SK-N-SH (cell line): ENCODE results near the gene CPED1. TPM values are rescaled to one million over a fixed set of nuclear protein-coding genes. Genes with fewer than 3 reads are reported as not detected.

ENCODE experiments used
- CTCF ChIA-PET: fragments of 300-600, 350-600 bp; formaldehyde crosslinking; extraction: SDS; loops from one replicate; lab custom pipeline; 2021; lab: Yijun Ruan, JAX
- POLR2A ChIA-PET: fragments of 350-600 bp; sonication (Branson Sonifier 250); formaldehyde crosslinking; extraction: SDS; loops from one replicate; lab custom pipeline; 2020; ENCODE audit warnings: antibody characterized with exemption, inconsistent platforms; lab: Yijun Ruan, JAX
- DNase-seq: peaks from one replicate; pipeline ENCODE4 v3.0.0; 2012
- H2AFZ ChIP-seq: fragments of 200-600 bp; sonication (generic); 2 replicates; pipeline ENCODE4 v1.8.1; 2016; ENCODE audit warnings: antibody characterized with exemption, mild to moderate bottlenecking, low read depth
- H3F3A ChIP-seq: fragments of 200-600 bp; sonication (generic); replicated peaks from 2 replicates; pipeline ENCODE3; 2016; ENCODE audit warnings: antibody characterized with exemption, mild to moderate bottlenecking; ENCODE audit not compliant: insufficient read depth
- H3K27ac ChIP-seq, 2 experiments: fragments of 200-500 bp in 1 of 2; fragments of 200-600 bp in 1 of 2; sonication (Bioruptor generic) in 1 of 2; sonication (generic), shearing (Covaris generic) in 1 of 2; 2 replicates each; pipeline versions ENCODE4 v1.5.1 to v1.6.1; 2014 to 2016; ENCODE audit warnings: low read depth in 2 of 2, inconsistent platforms in 1 of 2, low read length in 1 of 2, mild to moderate bottlenecking in 1 of 2, mixed read lengths in 1 of 2
- H3K27me3 ChIP-seq: fragments of 200-600 bp; sonication (generic), shearing (Covaris generic); 2 replicates; pipeline ENCODE4 v1.6.1; 2016; ENCODE audit warnings: mixed run types; ENCODE audit not compliant: insufficient read depth
- H3K36me3 ChIP-seq, 2 experiments: fragments of 200-500 bp in 1 of 2; fragments of 200-600 bp in 1 of 2; sonication (Bioruptor generic) in 1 of 2; sonication (generic) in 1 of 2; replicated peaks in 1 of 2; 2 replicates each; pipeline versions ENCODE3 to v1.5.1; 2014 to 2016; ENCODE audit warnings: low read length in 1 of 2, mild to moderate bottlenecking in 1 of 2; ENCODE audit not compliant: insufficient read depth in 2 of 2, control insufficient read depth in 1 of 2
- H3K4me1 ChIP-seq, 2 experiments: fragments of 200-500 bp in 1 of 2; fragments of 200-600 bp in 1 of 2; sonication (Bioruptor generic) in 1 of 2; sonication (generic), shearing (Covaris generic) in 1 of 2; 2 replicates each; pipeline versions ENCODE4 v1.5.1 to v1.6.1; 2014 to 2016; ENCODE audit warnings: low read depth in 1 of 2, low read length in 1 of 2, mixed run types in 1 of 2; ENCODE audit not compliant: insufficient read depth in 2 of 2, control insufficient read depth in 1 of 2
- H3K4me2 ChIP-seq: fragments of 200-600 bp; sonication (generic), shearing (Covaris generic); 2 replicates; pipeline ENCODE4 v1.6.1; 2017; ENCODE audit warnings: mixed run types
- H3K4me3 ChIP-seq, 2 experiments: fragments of 200-500 bp in 1 of 2; fragments of 200-600 bp in 1 of 2; sonication (Bioruptor generic) in 1 of 2; sonication (generic), shearing (Covaris generic) in 1 of 2; 2 replicates each; pipeline versions ENCODE4 v1.5.1 to v1.8.1; 2014 to 2016; ENCODE audit warnings: low read depth in 2 of 2, inconsistent platforms in 1 of 2, low read length in 1 of 2, mild to moderate bottlenecking in 1 of 2, mixed read lengths in 1 of 2, moderate library complexity in 1 of 2
- H3K79me2 ChIP-seq: fragments of 200-600 bp; sonication (generic); 2 replicates; pipeline ENCODE4 v1.8.1; 2017; ENCODE audit warnings: mild to moderate bottlenecking; ENCODE audit not compliant: insufficient read depth
- H3K9ac ChIP-seq: fragments of 200-600 bp; sonication (generic); 2 replicates; pipeline ENCODE4 v1.6.1; 2017; ENCODE audit warnings: mixed run types
- H3K9me2 ChIP-seq: fragments of 200-600 bp; sonication (generic); 2 replicates; pipeline ENCODE4 v1.6.1; 2017; ENCODE audit warnings: mixed run types
- H3K9me3 ChIP-seq: fragments of 200-600 bp; sonication (generic); 2 replicates; pipeline ENCODE4 v1.6.1; 2017; ENCODE audit warnings: mixed run types, mild to moderate bottlenecking, moderate library complexity
- H4K20me1 ChIP-seq: fragments of 200-600 bp; sonication (generic); 2 replicates; pipeline ENCODE4 v1.6.1; 2017; ENCODE audit warnings: mild to moderate bottlenecking, mixed run types; ENCODE audit not compliant: insufficient read depth
- CHD2 ChIP-seq: fragments of 150-350 bp; IDR thresholded peaks from 2 replicates; pipeline ENCODE4 v1.6.1; 2018; ENCODE audit warnings: low read length; ENCODE audit not compliant: partially characterized antibody
- FOXJ3 ChIP-seq: sonication (generic); formaldehyde crosslinking; IDR thresholded peaks from 2 replicates; pipeline ENCODE4 v1.5.1; 2020; ENCODE audit warnings: mild to moderate bottlenecking, missing genetic modification reagents
- FOXM1 ChIP-seq: IDR thresholded peaks from 2 replicates; pipeline ENCODE4 v1.4.0; 2012; ENCODE audit warnings: low read depth, mild to moderate bottlenecking
- GATA2 ChIP-seq: sonication (generic); formaldehyde crosslinking; IDR thresholded peaks from 2 replicates; pipeline ENCODE4 v1.5.0; 2020; ENCODE audit warnings: mild to moderate bottlenecking, missing genetic modification reagents
- MEF2A ChIP-seq: IDR thresholded peaks from 2 replicates; pipeline ENCODE4 v1.4.0; 2012; ENCODE audit warnings: low read depth, borderline replicate concordance
- NFIC ChIP-seq: IDR thresholded peaks from 2 replicates; pipeline ENCODE4 v1.4.0; 2012; ENCODE audit warnings: borderline replicate concordance
- NRF1 ChIP-seq: IDR thresholded peaks from 2 replicates; pipeline ENCODE4 v1.6.1; 2012; ENCODE audit warnings: low read depth, mild to moderate bottlenecking, low read length
- POLR2AphosphoS5 ChIP-seq: IDR thresholded peaks from 2 replicates; pipeline ENCODE4 v1.6.1; 2012; ENCODE audit warnings: low read depth, low read length
- RFX5 ChIP-seq: IDR thresholded peaks from 2 replicates; pipeline ENCODE4 v1.6.1; 2012; ENCODE audit warnings: mild to moderate bottlenecking, improper control_type of control experiment, low read length
- RXRA ChIP-seq: IDR thresholded peaks from 2 replicates; pipeline ENCODE4 v1.4.0; 2012; ENCODE audit warnings: low read depth, mild to moderate bottlenecking, borderline replicate concordance
- SIN3A ChIP-seq: IDR thresholded peaks from 2 replicates; pipeline ENCODE4 v1.6.1; 2012; ENCODE audit warnings: low read depth, mild to moderate bottlenecking, low read length, moderate library complexity, borderline replicate concordance
- SMC3 ChIP-seq: IDR thresholded peaks from 2 replicates; pipeline ENCODE4 v1.6.1; 2012; ENCODE audit warnings: low read depth, low read length, improper control_type of control experiment
- WGBS: methylation state at CpG from one replicate; pipeline ENCODE4 v1.1.6; 2017; ENCODE audit warnings: low lambda C conversion rate; 5-methylcytosine and 5-hydroxymethylcytosine counted together
- polyA plus RNA-seq, 3 experiments: library from polyadenylated mRNA; depleted of rRNA; stranded (reverse); fragments of >200 nt; gene quantifications; 2 replicates each; pipeline ENCODE4 v1.2.3, GENCODE V29; 2012
- TF ChIP-seq, protein P1 (sequence below): IDR thresholded peaks from 2 replicates; pipeline ENCODE4 v1.4.0; 2012; ENCODE audit warnings: low read depth

CPED1 gene
- polyA plus RNA-seq, 1 of the 3 experiments (the other 2 are of a cell fraction): 4.4 TPM

DNA sequence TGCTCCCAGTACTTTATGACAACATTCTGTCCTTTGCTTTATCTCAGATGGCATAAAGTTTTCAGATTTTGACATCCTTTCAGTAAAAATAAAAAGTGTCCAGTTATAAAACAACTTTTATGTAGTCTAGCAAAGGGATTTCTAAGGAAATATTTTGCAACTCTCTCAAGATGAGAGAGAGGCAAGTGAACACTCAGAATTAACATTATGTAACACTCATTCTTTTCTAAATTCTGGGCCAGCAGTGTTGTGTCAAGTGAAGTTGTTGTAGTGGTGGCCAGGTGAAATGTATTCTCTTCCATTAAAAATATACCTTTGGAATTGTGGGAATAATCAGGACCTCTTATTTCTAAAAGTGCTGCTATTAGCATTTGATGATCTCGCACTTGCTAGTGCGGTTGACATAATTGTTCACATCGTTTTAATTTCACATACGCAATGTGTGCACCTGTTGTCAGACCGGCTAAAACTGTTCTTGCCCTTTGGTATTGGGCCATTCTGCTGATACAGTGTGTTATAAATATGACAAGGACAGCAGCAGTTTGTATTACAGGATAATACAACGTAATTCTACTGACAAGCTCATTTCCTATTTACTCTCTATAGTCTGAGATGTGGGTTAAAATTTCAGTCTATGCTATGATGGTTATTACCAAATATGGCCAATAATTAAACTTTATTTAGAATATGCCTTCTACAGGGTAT lies 23.8 kb downstream of the CPED1 start:
- Histone ChIP-seq H3K27ac (no peak overlapping the region), H3F3A (no peaks in the 10 kb centered on the region), H3K9me3 (no peaks in the 10 kb centered on the region), H3K27me3 (no peaks in the 10 kb centered on the region), H3K9me2 (no peaks in the 10 kb centered on the region), H4K20me1 (no peaks in the 10 kb centered on the region), H3K9ac (no peak overlapping the region), H2AFZ (no peak overlapping the region), H3K4me2 (no peak overlapping the region)
- POLR2A ChIA-PET: no interaction called here
- CTCF ChIA-PET: interaction anchor here (1.0 to 6.9 kb wide), 4 partner anchors 9 to 69 kb away, joined by 3 to 59 read pairs (median 5); partner anchors contain the start of gene CPED1
- TF ChIP-seq SMC3: no peak
- TF ChIP-seq, protein P1, sequence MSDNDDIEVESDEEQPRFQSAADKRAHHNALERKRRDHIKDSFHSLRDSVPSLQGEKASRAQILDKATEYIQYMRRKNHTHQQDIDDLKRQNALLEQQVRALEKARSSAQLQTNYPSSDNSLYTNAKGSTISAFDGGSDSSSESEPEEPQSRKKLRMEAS: no peak
- TF ChIP-seq, all 33 proteins: peak for 0
- no peak for DNase-seq
- Histone ChIP-seq H3K4me1 (peaks cover 0 to 6% of the 10 kb centered on the region in 2 experiments; a peak in 2 of 4 replicates), H3K79me2 (no peaks in the 10 kb centered on the region), H3K36me3 (no peaks in the 10 kb centered on the region), H3K4me3 (no peak overlapping the region)
- WGBS: 93% methylated on average over 6 of the region's 6 CpGs

DNA sequence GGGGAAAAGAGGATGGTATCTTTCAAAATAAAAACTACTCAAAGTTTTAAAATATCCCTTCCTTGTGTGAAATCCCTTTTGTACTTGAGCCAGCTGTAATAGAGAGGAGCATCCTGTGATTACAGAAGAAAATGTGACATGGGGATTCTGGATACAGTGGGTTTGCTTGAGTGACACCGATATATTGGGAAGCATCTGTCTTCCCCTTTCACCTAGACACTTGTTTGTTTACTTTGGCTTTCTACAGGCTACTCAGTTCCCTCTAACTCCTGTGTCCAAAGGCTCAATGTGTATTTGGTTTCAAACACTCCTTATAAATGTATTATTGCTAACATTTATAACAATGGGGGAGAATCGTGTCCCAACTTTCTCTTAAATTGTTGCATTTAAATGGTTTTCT lies 24.4 kb downstream of the CPED1 start:
- Histone ChIP-seq H2AFZ (no peak overlapping the region), H3K9ac (no peak overlapping the region), H3K36me3 (no peaks in the 10 kb centered on the region), H3K4me1 (peaks cover 0 to 6% of the 10 kb centered on the region in 2 experiments; a peak in 2 of 4 replicates), H3K4me2 (no peak overlapping the region), H3K4me3 (no peak overlapping the region), H3K27me3 (no peaks in the 10 kb centered on the region), H3K9me3 (no peaks in the 10 kb centered on the region), H3K27ac (no peak overlapping the region), H4K20me1 (no peaks in the 10 kb centered on the region), H3K79me2 (no peaks in the 10 kb centered on the region), H3F3A (no peaks in the 10 kb centered on the region), H3K9me2 (no peaks in the 10 kb centered on the region)
- ChIA-PET POLR2A (no interaction called here), CTCF (interaction anchor here (0.6 to 6.9 kb wide), 3 partner anchors 16 to 83 kb away, joined by 3 to 59 read pairs (median 4); partner anchors contain the start of gene CPED1)
- 76% methylated on average over 2 of the region's 2 CpGs for WGBS
- TF ChIP-seq RXRA: no peak
- no peak for TF ChIP-seq NRF1
- no peak for TF ChIP-seq POLR2AphosphoS5
- no peak for TF ChIP-seq FOXM1
- no peak for TF ChIP-seq GATA2 (CRISPR knock-in tag)
- TF ChIP-seq, protein P1: no peak
- TF ChIP-seq SIN3A: no peak
- TF ChIP-seq FOXJ3 (CRISPR knock-in tag): no peak
- TF ChIP-seq RFX5: no peak
- TF ChIP-seq MEF2A: no peak
- TF ChIP-seq NFIC: no peak
- no peak for TF ChIP-seq CHD2
- no peak for DNase-seq
